ENCODE results near the gene PLA2G4B.

Gene PLA2G4B

DNA sequence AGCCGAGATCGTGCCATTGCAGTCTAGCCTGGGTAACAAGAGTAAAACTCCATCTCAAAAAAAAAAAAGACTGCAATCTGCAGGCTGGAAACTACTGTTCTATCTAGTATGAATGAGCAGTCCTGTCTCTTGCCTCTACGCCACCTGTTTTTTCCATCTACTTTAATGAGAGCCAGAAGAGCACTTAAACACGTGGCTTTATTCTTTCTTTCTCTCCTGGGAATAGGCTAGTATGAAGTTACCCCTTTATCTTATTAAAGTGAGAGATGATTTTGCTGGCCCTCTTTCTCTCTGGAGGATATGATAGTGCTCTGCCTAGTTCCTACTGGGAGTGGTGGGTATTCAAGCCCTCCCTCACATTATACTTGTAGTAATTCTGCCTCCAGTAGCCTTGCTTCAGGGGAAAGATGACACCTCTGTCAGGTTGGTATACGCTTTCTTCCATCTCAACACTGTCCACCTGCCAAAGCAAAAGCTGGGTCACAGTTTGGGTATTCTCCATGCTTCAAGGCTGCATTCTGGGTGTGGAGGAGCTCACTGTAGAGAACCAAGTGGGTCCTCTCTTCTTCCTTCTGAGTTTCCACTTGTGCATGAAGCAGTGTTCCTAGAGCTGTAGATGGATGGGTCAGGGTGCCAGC is 46.5 kb upstream of the PLA2G4B start:
- DNase-seq (ENCODE audit: low read depth) = no peak
- no peak overlapping the region for H3K4me3 ChIP-seq (ENCODE audit: low read depth, low read length)
- TF ChIP-seq CTCF (conservative IDR thresholded peaks at IDR 0.05; ENCODE audit: low read depth, low read length) = no peak

GRCh38 chr15:41794081-41794480 is 44.6 kb upstream of the PLA2G4B start:
- no peak overlapping the region for H3K4me3 ChIP-seq (ENCODE audit: low read depth, low read length)
- DNase-seq (ENCODE audit: low read depth) = no peak
- no peak for TF ChIP-seq CTCF (conservative IDR thresholded peaks at IDR 0.05; ENCODE audit: low read depth, low read length)

DNA sequence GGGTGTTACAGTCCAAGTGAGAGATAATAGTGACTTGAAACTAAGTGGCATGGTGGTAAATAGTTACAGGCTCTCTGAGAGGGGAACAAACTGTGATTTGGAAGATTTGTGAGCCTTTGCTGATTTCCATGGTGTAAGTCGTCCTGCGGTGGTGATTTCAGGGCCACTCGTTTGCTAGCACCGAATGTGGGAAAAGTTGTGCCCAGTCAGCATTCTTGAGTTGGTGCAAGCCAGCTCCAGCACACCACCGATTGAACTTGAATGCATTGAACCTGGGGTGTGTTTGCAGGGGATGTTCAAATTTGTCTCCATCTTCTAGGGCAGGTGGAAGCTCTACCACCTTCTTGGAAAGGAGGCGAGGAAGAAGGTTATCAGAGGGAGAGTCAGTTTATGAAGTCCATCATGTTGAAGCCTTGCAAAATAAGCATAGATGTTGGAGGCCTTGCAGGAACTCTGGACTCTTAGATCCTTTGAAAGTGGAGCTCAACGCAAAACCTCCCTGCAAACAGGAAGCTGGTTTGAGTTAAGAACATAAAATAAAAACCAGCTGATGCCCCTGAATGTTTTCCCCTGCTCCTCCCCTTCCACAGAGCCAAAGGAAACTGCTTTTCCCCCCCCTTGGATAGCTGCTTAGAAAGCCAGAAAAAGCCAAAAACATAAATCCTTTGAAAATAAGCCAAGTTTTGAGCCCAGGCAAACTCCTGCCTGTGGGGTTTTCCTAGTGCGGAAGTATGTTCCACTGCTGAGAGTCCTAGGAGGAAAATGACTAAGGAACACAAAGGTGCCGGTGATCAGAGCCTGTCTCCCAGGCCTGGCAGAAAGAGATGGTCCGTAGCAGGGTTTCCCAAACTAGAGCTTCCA is 42.4 kb upstream of the PLA2G4B start:
- peak; percentile 43 for DNase-seq (ENCODE audit: low read depth)
- no peak for TF ChIP-seq CTCF (conservative IDR thresholded peaks at IDR 0.05; ENCODE audit: low read depth, low read length)
- no peak overlapping the region for H3K4me3 ChIP-seq (ENCODE audit: low read depth, low read length)

DNA sequence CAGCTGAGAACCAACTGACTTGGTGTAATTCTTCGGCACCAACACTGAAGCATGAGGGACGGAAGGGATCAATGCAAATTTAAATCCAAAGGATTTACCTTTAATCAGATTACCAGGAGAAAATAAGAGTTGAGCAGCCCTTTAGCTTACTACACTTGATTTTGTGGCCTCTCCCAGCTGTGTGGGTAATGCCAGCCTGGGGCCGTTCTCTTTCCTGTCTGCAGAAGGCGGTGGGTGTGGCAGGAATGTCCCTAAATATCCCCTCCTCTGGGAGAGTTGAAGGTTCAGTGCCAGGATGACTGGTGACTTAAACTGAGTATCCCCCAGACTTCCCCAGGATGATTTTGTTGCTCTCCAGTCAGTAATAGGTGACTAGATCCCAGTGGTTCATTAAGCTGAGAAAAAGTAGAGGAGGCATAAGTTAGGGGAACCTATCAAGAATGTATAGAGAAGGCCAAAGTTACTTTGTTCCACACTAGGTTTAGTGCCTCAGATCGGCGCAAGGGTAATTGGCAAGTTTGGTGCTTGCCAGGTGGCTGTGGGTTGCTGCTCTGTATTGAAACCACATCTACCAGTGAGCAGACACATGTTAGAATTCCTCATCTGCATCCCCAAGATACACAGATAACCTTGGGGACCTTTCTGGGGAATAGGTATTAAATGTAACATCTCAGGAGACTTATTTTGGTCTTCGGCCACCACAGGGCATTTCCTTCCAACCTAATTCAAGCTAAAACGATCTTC is 41.3 kb upstream of the PLA2G4B start:
- no peak overlapping the region for H3K4me3 ChIP-seq (ENCODE audit: low read depth, low read length)
- TF ChIP-seq CTCF (conservative IDR thresholded peaks at IDR 0.05; ENCODE audit: low read depth, low read length) = no peak
- no peak for DNase-seq (ENCODE audit: low read depth)

GRCh38 chr15:41798607-41799487 is 39.8 kb upstream of the PLA2G4B start:
- TF ChIP-seq CTCF (conservative IDR thresholded peaks at IDR 0.05; ENCODE audit: low read depth, low read length) = no peak
- no peak overlapping the region for H3K4me3 ChIP-seq (ENCODE audit: low read depth, low read length)
- DNase-seq (ENCODE audit: low read depth) = no peak

DNA sequence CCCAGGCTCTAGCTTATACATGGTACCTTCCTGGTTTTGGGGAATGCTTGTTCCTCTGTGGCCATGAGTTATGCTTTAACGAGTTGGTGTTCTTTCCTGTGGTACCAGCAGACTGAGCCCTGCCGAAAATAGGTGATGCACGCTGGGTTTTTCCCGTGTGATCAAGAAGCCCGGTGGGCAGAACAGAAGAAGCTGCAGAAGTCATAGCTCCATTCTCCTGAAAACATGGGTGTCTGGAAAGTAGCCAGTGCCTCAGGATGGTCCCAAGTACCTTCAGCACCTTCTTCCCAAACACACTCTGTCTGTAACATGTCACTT is 39.2 kb upstream of the PLA2G4B start:
- no peak for DNase-seq (ENCODE audit: low read depth)
- no peak overlapping the region for H3K4me3 ChIP-seq (ENCODE audit: low read depth, low read length)
- no peak for TF ChIP-seq CTCF (conservative IDR thresholded peaks at IDR 0.05; ENCODE audit: low read depth, low read length)

Measured in choroid plexus epithelial cell (primary cell).